Smooth muscle cell (in vitro differentiated cells): ENCODE data around the gene SBNO2. TPM values are rescaled to one million over a fixed set of nuclear protein-coding genes. Genes with fewer than 3 reads are reported as not detected.

Experiments
- DNase-seq: peaks from one replicate; lab custom pipeline; 2025; ENCODE audit not compliant: unreplicated experiment; lab: John Stamatoyannopoulos, UW
- H2AFZ ChIP-seq: fragments of 200-600 bp; sonication (generic); 2 replicates; pipeline ENCODE4 v1.6.0; 2016; ENCODE audit warnings: antibody characterized with exemption, low read depth, mild to moderate bottlenecking
- H3F3A ChIP-seq: fragments of 200-600 bp; sonication (generic); 2 replicates; pipeline ENCODE4 v1.6.0; 2017; ENCODE audit warnings: antibody characterized with exemption, low read depth
- H3K27ac ChIP-seq: fragments of 200-600 bp; sonication (generic); 2 replicates; pipeline ENCODE4 v1.5.1; 2016; ENCODE audit warnings: low read depth, mild to moderate bottlenecking
- H3K27me3 ChIP-seq: fragments of 200-600 bp; sonication (generic); 2 replicates; pipeline ENCODE4 v1.6.1; 2016; ENCODE audit warnings: low read depth, mild to moderate bottlenecking
- H3K36me3 ChIP-seq: fragments of 200-600 bp; sonication (generic); 2 replicates; pipeline ENCODE4 v1.5.1; 2016; ENCODE audit warnings: low read depth
- H3K4me1 ChIP-seq: fragments of 200-600 bp; sonication (generic); 2 replicates; pipeline ENCODE4 v1.5.1; 2016; ENCODE audit warnings: low read depth
- H3K4me2 ChIP-seq: fragments of 200-600 bp; sonication (generic); 2 replicates; pipeline ENCODE4 v1.6.0; 2016; ENCODE audit warnings: mild to moderate bottlenecking
- H3K4me3 ChIP-seq: fragments of 200-600 bp; sonication (generic); 2 replicates; pipeline ENCODE4 v1.5.1; 2016; ENCODE audit warnings: mild to moderate bottlenecking
- H3K79me2 ChIP-seq: fragments of 200-600 bp; sonication (generic); 2 replicates; pipeline ENCODE4 v1.6.0; 2016; ENCODE audit warnings: low read depth, mild to moderate bottlenecking
- H3K9ac ChIP-seq: fragments of 200-600 bp; sonication (generic); 2 replicates; pipeline ENCODE4 v1.6.0; 2016; ENCODE audit warnings: low read depth
- H3K9me3 ChIP-seq: fragments of 200-600 bp; sonication (generic); replicated peaks from 2 replicates; pipeline ENCODE4 v1.5.1; 2016; ENCODE audit warnings: low read depth
- H4K20me1 ChIP-seq: fragments of 200-600 bp; sonication (generic); 2 replicates; pipeline ENCODE4 v1.6.0; 2016; ENCODE audit warnings: low read depth
- CTCF ChIP-seq: fragments of 200-600 bp; sonication (generic); IDR thresholded peaks from 2 replicates; pipeline ENCODE4 v1.5.1; 2017; ENCODE audit warnings: borderline replicate concordance, mild to moderate bottlenecking, antibody characterized with exemption; ENCODE audit not compliant: insufficient read depth, poor library complexity, severe bottlenecking
- WGBS: methylation state at CpG from one replicate; pipeline ENCODE4 v1.1.7; 2016; ENCODE audit warnings: low lambda C conversion rate; 5-methylcytosine and 5-hydroxymethylcytosine counted together
- polyA plus RNA-seq: library from polyadenylated mRNA; unstranded; fragments of >200 nt; fragmentation: Nextera tagmentation; extraction: Ambion mirVana; gene quantifications from 2 replicates; pipeline ENCODE4 v1.2.1, GENCODE V29; 2016
- total RNA-seq: library from RNA; depleted of rRNA; stranded (reverse); fragments of >200 nt; gene quantifications from 2 replicates; pipeline ENCODE4 v1.2.3, GENCODE V29; 2014

Gene SBNO2
- total and polyA plus RNA-seq, 2 experiments from 2014 or later = 16.4 to 17.6 TPM

DNA sequence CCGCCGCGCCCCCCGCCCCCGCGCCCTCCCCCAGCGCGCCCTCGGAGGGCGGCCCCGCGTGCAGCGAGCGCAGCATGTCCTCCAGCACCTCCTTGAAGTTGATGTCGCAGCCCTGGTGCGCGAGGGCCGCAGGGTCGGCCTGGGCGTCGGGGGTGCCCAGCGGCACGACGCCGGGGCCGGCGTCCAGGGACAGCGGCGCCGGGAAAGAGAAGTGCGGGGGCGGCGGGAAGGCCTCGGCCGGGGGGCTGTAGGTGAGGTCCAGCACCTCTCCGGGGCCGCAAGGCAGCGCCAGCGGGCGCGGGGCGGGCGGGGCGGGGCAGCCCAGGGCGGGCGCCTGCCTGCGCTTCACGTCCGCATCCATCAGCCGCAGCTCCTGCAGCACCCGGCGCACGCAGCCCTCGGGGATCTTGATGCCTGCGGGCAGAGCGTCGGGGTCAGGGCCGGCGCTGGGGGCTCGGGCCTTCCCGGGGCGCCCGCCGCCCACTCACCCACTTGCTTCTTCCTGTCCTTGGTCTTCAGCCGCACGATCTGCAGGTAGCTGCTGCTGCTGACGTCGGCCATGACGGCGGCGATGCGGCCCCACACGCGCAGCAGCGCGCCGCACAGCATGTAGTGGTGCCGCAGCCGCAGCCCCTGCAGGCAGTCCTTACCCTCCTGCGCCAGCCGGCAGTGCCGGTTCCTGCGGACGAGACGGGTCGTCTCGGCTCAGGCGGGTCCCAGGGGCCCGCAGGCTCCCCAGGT lies 65.6 kb downstream of the SBNO2 start:
- Histone ChIP-seq H3K9me3 (no peaks in the 10 kb centered on the region), H3K79me2 (no peaks in the 10 kb centered on the region)

DNA sequence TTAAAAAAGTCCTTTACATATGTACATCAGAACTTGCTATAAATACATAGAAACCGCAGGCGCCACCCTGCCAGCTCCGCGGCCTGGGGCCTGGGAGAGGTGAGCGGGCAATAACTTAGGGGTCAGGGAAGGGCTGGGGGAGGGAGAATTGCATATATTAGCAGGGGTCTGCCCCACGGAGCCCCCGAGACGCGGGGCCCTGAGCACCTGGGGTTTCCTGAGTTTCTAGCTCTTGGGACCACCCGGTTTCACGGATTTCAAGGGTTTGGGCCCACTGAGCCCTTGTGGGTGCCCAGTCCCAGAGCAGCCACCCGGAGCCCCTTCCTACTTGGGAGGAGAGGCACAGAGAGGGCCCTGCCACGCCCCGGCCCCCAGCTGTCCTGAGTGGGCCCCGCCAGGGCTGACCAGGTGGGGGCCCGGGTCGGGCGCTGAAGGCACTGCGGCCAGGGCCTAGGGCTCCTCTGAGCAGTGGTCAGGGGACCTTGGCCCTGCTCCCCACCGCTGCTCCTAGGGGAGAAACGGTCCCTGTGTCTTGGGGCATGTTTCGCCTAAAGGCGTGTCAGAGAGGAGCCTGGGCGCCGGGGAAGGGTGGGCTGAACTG lies 66.3 kb downstream of the SBNO2 start:
- no peak overlapping the region for H3K4me2 ChIP-seq
- no peaks in the 10 kb centered on the region for H3K79me2 ChIP-seq
- H3K9me3 ChIP-seq = no peaks in the 10 kb centered on the region
- no peak overlapping the region for H3K9ac ChIP-seq
- no peak overlapping the region for H3K27ac ChIP-seq
- H4K20me1 ChIP-seq = peaks cover 32% of the 10 kb centered on the region
- H2AFZ ChIP-seq = no peak overlapping the region
- TF ChIP-seq CTCF = no peak
- 98% methylated on average over 25 of the region's 25 CpGs for WGBS
- H3F3A ChIP-seq = peaks cover 22% of the 10 kb centered on the region
- DNase-seq = no peak
- H3K4me3 ChIP-seq = no peak overlapping the region
- H3K36me3 ChIP-seq = no peaks in the 10 kb centered on the region
- peaks cover 12% of the 10 kb centered on the region for H3K4me1 ChIP-seq
- no peaks in the 10 kb centered on the region for H3K27me3 ChIP-seq

More for the DNA sequence above, 65.6 kb downstream of the SBNO2 start:
- Histone ChIP-seq H3K36me3 (no peaks in the 10 kb centered on the region), H3K27ac (no peak overlapping the region), H2AFZ (no peak overlapping the region), H3K4me3 (no peak overlapping the region), H3K9ac (no peak overlapping the region), H3K4me1 (peaks cover 6% of the 10 kb centered on the region), H4K20me1 (peaks cover 32% of the 10 kb centered on the region), H3K27me3 (no peaks in the 10 kb centered on the region), H3K4me2 (no peak overlapping the region), H3F3A (peaks cover 22% of the 10 kb centered on the region)
- TF ChIP-seq CTCF = no peak
- 98% methylated on average over 51 of the region's 89 CpGs for WGBS
- DNase-seq = no peak

- Histone ChIP-seq H3K9me3 (no peaks in the 10 kb centered on the region), H3K27me3 (no peaks in the 10 kb centered on the region), H3F3A (peaks cover 19% of the 10 kb centered on the region), H3K27ac (no peak overlapping the region), H3K79me2 (no peaks in the 10 kb centered on the region), H3K9ac (no peak overlapping the region), H4K20me1 (peaks cover 32% of the 10 kb centered on the region), H3K36me3 (no peaks in the 10 kb centered on the region), H3K4me3 (no peak overlapping the region), H2AFZ (no peak overlapping the region), H3K4me2 (no peak overlapping the region), H3K4me1 (peaks cover 14% of the 10 kb centered on the region)
- no peak for DNase-seq
- 77% methylated on average over 15 of the region's 17 CpGs for WGBS
- TF ChIP-seq CTCF = no peak
Measured at GRCh38 chr19:1106841-1107660, 67.0 kb downstream of the SBNO2 start.
